Stimulated activated CD4-positive, alpha-beta T cell treated with anti-CD3 and anti-CD28 coated beads, Interleukin-4, amount 100 ng/mL, for 24 hours (primary cell): ENCODE measurements around the gene PLEKHH2.

Experiments
- DNase-seq: peaks from one replicate; pipeline ENCODE4 v3.0.0-alpha.2; 2020

The PLEKHH2 gene

DNA sequence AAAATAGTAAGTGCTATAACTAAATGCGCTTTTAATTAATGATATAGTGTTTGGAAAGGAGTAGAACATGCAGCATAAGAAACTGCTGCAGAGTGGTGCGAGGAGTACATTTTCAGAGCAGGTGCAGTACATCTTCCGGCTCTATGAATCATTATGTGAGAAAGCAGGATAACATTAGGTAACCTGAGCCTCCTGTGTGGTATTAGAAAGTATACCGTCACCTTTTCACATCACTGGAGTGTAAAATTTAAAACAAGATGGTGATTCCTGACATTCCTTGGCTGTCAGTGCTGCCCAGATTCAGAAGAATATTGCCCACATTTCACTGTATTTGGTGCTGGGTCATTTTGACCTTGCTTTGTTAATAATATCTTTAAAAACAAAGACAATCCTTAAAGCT, 128.9 kb downstream of the PLEKHH2 start:
- DNase-seq: no peak

DNA sequence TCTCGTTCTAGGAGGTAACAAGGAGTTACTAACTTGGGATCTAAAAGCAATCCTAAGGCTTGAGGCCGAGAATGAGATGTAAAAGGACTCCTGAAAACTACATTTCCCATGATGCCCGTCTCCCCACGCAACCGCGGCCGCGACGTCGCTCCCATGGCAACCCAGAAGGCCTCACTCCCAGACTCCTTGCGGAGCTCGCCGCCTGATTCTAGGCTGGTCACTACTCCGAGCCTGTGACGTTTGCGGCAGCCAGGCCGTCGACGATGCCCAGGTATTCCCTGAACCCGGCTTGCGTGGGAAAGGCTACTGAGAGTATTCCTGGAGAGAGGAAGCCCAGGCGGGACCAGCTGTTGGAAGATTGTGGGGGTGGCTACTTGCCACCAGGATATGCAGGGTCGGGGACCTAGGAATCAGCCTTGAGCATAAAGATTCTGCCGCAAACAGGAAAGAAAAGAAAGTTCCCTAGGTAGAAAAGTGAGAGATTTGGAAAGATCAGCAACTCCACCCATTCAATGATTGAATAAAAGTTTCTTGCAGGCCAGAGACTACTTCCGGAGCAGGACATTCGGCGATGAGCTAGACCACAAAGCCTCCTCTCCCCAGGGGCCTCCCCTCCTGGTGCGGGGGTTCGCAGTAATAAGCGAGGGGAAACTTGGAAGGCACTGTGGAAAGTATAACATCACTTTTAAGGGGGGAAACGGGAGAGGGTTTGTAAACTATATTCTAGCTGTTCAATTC, 137.0 kb downstream of the PLEKHH2 start, which contains the start of gene DYNC2LI1:
DYNC2LI1 (plus strand) TSS at position 164 of the 738 bp plus-strand sequence; CDS start at position 264, 100 bp downstream.
- DNase-seq: peak; percentile 83

DNA sequence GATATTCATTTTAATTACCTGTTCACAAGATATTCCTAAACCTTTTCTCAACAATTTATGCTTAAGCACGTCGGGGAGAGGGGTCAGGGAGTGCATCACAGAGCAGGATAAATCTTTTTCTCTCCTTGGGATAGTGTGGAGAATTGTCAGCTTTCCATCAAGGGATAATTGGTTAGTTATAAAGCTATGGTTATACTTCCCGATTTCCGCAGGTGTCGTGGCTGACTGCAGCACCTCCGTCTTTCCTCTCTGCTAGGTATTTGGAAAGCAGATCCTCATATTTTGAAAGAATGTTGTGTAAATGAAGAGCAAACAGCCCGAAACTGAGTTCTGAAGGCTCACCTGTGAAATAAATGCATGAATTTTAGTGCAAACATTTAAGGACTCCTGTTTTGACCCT, 137.6 kb downstream of the PLEKHH2 start:
- no peak for DNase-seq

DNA sequence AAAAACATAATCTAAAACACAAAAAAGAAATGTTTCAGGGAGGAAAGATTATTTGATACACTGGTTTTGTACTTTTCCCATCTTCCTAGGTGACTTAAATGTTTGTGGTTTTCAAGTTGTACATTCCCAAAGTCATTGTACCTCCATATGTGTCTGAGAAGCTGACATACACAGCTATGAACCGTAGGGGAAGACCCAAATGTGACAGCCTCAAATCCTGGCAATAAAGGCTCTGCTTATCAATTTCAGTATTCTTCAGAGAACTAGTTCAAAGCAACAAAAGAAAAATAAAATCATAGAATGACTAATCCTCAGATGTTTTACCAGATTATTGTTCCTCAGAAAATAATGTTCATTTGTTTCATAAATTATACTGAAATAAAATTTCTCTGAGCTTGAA, 139.3 kb downstream of the PLEKHH2 start:
- no peak for DNase-seq

DNA sequence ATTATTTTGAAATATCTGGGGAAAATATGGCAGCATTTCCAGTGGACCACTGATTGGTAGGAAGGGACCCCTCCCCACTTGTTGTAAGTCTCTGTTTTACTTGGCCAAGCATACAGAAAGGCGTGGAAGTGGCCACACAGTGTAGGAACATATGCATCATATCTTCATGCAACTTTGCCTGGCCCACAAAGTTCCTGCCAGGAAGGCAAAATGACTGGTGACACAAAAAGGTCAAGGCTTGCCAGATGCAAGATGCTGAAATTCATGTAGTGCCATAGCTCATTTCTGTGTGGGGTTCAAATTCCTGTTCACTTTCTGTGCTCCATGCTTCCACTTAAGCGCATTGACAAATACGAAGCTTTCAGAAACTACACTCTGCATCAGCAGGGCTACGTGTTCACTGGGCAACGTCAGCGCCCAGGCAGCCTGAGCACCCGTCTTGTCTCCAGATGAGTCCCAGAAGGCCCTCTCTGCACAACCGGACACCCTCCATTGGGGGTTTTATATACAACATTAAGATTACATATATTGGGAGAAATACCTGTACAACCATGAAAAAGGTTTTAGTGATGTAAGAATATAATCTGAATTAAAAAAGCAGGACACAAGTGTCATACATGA, 140.4 kb downstream of the PLEKHH2 start:
- no peak for DNase-seq

DNA sequence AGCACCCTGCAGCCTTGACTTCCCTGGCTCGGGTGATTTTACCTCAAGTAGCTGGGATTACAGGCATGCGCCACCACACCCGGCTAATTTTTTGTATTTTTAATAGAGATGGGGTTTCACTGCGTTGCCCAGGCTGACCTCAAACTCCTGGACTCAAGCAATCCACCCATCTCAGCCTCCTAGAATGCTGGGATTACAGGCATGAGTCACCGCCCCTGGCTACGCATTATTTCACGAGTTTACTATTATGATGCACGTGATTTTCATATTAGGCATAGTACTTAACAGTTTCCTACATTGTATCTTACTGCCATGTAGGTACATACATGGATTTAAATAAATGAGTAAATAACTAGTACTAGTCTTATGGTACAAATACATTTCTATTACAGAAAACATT, 141.2 kb downstream of the PLEKHH2 start:
- no peak for DNase-seq

DNA sequence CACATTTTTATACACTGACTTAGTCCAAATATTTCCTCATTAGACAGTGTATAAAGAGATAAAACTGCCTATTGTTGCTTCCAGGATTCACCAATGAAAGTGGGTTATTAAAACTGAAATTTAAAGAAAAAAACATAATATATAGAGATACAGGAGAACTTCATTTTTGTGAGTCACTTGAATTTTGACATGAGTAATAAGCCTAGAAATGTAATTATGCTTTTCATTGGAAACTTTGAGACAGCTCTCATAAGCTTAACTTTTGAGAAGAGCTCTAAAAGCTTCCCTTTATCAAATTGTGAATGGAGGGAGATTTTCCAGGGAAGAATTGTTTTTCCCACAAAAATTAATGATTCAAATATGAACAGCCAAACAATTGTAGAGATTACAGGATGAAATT, 150.8 kb downstream of the PLEKHH2 start:
- no peak for DNase-seq

DNA sequence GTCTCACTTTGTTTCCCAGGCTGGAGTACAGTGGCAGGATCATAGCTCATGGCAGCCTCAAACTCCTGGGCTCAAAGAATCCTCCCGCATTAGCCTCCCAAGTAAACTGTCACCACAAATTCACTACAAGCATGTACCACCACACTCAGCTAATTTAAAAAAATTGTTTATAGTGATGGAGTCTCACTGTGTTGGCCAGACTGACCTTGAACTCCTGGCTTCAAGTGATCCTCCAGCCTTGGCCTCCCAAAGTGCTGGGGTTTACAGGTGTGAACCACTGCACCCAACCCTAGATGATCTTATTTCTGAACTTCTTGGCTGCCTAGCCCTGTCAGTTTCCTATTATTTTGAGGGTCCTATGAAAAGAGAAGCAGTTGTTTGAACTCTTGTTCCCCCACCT, 151.6 kb downstream of the PLEKHH2 start:
- no peak for DNase-seq

DNA sequence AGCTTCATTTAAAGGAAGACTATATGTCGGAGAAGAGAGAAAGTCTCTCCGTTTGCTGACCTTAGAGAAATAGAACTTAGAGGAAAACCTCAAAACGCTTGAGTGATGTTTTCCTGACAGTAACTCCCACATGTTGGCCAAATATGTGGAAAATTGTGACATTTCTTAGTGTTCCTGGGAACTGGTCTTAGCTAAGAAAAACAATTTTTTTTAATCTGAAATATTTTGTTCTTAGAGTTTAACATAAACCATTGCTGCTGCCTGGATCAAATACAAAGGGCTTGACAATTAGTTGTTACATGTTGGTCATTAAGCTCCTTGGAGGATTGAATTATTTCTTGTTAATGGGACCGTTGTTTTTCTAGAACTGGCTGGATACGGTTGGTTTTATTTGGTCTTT, 153.1 kb downstream of the PLEKHH2 start:
- no peak for DNase-seq

DNA sequence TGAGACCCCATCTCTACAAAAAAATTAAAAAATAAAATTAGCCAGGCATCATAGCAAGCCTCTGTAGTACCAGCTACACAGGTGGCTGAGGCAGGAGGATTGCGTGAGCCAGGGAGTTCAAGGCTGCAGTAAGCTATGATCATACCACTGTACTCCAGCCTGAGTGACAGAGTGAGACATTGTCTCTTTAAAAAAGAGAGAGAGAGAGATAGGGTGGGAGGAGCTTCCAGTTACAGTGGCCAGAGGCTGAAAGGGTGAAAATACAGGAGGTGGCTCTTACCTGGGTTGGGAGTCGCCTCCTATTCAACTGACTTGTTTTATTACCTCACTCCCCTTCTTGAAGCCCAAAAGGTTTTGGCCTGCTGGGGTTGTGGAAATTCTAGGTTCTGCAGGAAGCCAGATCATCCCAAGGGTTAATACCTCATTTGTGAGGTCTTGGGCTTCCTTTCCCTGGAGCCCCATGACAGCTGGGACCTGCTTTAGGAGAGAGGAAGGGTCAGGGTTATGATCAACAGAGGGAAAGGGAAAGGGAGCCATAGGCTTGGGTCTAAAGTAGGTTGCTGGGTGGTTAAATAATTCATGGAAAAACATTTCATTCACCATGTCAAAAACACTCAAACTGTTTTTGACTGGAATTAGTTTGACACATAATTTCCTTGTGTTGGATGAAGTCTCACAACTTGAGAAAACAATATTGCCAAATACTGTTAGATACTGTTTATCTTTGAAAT, 154.1 kb downstream of the PLEKHH2 start:
- DNase-seq: no peak

DNA sequence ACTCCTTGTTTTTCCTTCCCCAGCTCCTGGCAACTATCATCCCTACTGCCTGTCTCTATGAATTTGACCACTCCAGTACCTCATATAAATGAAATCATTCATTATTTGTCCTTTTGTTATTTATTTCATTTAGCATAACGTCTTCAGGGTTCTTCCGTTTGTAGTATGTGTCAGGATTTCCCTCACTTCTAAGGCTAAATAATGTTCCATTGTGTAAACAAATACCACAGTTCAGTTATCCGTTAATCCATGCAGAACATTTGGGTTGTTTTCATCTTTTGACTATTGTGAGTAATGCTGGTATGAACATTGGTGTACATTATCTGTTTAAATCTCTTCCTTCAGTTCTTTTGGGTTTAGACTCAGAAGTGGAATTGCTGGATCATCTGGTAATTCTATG, 155.6 kb downstream of the PLEKHH2 start:
- DNase-seq: no peak

DNA sequence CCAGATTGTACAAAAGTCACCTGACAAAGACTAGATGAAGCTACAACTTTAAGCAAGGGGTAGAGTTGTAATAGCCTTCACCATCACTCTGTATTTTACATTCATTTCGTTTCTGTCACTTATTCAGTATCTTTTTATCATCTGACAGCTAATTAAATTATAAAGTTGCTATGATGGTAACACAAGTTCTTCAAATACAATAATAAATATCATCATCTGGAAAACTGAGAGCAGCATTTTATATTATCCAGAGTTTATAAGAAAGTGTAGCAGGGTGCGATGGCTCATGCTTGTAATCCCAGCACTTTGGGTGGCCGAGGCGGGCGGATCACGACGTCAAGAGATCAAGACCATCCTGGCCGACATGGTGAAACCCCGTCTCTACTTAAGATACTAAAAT, 157.9 kb downstream of the PLEKHH2 start:
- no peak for DNase-seq

DNA sequence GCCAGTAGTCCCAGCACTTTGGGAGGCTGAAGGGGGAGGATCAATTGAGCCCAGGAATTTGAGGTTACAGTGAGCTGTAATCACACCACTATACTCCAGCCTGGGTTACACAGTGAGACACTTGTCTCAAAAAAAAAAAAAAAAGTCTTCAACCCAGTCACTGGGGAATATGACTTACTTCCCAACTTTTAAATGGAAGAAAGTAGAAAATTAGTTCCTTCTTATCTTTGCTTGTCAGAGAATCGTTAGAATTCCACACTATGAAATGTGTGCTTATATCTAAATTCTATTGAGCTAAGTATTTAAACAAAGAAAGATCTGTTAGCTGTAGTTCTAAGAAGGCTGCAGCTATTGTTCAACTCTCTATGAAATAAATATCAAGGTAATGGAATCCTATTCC, 159.1 kb downstream of the PLEKHH2 start:
- no peak for DNase-seq

DNA sequence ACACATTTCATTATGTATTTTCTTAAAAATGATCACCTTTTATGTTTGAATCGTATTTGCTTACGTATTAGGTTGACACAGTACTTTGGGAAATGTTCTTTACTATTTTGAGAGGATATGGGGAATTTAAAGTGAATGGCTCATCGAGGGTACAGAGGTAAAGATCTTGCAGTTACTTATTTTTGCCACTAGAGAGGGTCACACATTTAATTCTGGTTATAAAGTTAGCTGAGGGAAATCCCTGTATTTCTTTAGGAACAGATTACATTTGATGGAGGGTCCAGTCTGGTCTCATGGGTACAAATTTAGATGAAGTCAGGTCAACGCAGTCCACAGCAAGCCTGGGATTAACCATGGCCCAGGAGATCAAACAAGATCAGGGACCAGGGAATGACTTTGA, 161.2 kb downstream of the PLEKHH2 start:
- DNase-seq: no peak

DNA sequence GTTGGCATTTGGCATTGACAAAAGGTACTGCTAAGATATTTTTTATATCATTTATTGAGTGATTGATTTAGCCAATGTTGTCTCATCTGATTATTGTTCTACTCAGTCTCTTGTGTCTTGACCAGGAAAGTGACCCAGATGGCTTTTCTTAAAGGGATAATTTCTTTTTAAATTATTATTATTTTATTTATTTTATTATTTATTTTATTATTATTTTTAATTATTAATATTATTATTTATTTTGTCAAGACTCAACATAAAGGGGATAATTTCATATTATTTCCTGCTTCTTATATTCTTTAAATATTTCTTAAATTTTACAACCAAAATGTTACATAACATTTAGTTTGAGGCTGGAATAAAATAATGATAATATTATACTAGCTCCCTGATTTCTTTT, 163.8 kb downstream of the PLEKHH2 start:
- DNase-seq: no peak

DNA sequence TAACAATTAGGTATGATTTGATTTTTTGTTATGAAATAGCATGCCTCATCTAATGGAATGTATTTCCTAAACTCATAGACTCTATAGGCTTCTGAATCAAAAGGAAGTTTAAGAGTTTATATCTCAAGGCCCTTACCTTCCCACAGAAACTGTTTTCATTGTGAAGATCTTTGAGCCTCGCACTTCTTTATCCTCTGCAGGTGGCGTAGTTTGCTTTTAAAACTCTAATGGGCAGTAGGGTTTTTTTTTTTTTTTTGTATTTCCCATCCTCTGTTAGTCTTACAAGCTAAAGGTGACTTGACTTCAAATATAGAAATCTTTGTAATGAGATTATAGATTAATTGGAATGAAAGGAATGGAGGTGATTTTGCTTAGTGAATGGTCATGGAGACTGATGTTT, 165.1 kb downstream of the PLEKHH2 start:
- no peak for DNase-seq

DNA sequence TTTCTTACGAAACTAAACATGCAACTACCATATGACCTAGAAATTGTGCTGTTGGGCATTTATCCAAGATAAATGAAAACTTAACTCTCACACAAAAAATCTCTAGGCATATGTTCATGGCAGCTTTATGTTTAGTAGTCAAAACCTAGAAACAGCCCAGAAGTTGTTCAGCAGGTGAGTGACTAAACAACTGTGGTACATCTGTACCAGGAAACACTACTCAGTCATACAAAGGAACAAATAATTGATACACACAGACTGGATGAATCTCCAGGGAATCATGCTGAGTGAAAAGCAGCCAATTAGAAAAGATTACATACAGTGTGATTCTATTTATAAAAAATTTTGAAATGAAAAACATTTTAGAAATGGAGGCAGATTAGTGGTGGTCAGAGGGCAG, 166.1 kb downstream of the PLEKHH2 start:
- no peak for DNase-seq

DNA sequence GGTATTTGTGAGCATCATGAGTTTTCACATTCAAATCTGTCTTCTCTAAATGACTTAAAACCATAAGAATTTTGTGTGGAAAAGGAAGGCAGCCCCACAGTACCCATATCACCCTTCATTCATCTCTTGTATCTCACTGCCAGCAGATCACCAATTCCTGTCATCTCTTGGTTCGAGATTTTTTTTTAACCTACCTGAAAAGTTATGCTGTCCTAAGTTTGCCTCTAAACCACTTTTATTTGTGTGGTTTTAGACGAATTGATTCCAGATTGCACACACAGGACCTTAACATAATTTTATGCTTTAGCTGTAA, 169.6 kb downstream of the PLEKHH2 start:
- DNase-seq: no peak

DNA sequence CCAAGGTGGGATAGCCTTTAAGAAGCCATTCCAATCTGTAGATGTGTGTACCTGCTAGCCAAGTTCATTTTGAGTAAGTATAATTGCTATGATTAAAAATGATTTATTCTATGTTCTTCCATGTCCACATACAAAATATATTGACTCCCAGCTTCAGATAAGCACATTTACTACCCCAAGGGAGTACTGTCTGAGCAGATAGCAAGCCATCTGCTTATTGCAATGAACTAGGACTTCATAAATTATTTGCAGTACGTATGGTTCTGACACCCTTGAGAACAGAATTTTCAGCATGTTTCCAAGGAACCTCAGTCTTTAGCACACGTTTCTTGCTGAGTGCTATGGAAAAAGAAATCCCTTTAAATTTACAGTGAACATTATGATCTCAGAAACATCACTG, 173.4 kb downstream of the PLEKHH2 start:
- DNase-seq: no peak

DNA sequence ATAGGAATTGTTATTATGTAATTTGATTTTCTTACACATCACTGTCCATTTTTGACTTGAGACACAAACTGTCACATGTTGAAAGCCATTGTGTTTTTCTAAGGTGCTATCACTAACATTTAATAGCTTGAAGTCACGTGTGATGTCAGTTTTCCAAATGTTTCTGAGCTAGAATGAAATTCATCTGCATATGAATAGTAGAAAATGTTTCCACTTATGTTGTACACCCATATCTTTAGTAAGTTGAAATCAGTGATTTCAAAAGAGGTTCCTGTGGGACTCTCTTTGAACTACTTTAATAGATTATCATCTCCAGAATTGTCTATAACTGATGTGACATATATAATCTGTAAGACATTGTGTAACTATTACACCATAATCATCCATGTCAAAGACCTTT, 173.8 kb downstream of the PLEKHH2 start:
- DNase-seq: no peak

DNA sequence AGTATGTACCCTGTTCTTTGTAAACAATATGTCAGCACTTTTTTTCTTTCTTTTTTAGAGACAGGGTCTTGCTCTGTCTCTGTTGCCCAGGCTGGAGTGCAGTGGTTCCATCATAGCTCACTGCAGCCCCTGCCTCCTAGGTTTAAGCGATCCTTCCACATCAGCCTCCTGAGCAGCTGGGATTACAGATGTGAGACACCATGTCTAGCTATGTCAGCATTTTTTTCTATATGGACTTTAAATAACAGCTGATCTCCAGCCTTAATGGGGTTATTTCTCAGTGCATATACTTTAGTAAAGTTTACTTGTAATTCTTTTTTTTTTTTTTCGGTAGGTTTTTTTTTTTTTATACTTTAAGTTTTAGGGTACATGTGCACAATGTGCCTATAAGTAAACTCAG, 174.9 kb downstream of the PLEKHH2 start:
- DNase-seq: no peak

DNA sequence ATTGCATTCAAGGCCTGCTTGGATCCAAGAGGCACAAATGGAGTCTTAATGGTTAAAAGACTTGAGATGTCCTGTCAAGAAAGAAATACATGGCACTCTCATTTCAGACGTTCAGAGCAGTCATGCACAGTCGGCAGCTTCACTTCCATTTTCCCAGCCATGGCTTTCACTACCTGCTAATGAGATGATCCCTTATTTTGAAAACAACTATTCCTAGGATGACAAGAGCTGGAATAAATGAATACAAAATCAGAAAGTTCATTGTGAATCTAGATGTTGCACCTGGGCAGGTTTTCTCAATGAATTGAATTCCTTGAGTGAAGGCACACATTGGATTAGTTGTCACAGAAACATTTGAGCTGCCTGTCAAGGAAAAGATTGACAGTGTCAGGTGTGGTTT, 175.9 kb downstream of the PLEKHH2 start:
- no peak for DNase-seq

DNA sequence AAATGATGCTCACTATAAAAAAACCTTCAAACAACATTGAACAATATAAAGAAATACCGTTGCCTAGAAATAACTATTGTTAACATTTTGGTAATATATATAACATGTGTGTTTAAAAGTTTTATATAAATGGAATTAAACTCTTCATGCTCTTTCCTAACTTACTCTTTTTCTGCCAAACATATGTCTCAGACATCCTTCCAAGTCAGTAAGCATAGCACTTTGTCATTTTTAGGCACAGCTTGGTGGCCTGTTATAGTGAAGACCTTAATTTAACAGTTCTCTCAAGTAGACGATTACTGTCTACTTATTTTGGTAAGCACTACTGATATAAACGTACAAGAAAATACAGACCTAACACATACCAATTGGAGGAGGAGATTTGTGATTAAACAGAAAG, 177.7 kb downstream of the PLEKHH2 start:
- DNase-seq: no peak
